Prostate gland (tissue), 2 donors: Measurements from ENCODE around the gene RTEL1.

ENCODE experiments used
- POLR2AphosphoS5 ChIP-seq: sonication (generic); formaldehyde crosslinking; IDR thresholded peaks from one replicate; pipeline ENCODE4 v1.6.1; 2017; ENCODE audit warnings: antibody characterized with exemption
- TF ChIP-seq, protein P1 (sequence below), 4 experiments: fragments of 200-600 bp in 2 of 4; fragments of 450-650 bp in 2 of 4; sonication (generic) in 2 of 4; IDR thresholded peaks; 1 replicate in 3 of 4; 2 replicates in 1 of 4; pipeline ENCODE4 v1.5.1; 2016 to 2019; ENCODE audit warnings: antibody characterized with exemption in 4 of 4, mild to moderate bottlenecking in 2 of 4, moderate library complexity in 2 of 4

DNA sequence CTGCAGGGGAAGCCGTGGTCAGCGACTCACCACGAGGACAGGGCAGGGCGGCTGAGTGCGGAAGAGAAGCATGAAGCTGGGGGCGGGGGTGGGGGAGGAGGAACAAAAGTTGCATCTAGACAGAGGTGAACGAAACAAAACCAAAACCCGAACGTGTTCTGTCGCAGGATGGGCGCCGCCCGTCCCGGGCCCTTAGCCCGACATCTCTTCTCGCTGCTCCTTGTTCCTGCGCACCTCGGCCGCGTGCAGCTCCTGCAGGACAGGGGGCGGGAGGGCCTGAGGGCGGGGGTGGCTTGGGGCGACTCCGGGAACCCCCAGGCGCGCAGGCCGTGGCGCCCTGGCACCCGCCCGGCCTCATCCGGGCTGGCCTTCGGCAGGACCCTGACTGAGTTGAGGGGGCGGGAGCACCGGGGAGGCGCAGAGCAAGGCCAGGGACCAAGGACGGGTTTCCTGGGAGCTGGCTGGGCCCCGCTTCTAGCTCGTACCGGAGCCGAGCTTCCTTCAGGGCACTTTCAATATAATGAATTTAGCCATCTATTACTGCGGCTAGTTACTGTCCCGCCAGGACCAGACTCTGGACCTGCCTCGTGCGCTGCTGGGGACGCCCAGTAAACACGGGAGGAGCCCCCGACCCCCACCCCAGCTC, 16.8 kb upstream of the RTEL1 start:
- TF ChIP-seq, protein P1, sequence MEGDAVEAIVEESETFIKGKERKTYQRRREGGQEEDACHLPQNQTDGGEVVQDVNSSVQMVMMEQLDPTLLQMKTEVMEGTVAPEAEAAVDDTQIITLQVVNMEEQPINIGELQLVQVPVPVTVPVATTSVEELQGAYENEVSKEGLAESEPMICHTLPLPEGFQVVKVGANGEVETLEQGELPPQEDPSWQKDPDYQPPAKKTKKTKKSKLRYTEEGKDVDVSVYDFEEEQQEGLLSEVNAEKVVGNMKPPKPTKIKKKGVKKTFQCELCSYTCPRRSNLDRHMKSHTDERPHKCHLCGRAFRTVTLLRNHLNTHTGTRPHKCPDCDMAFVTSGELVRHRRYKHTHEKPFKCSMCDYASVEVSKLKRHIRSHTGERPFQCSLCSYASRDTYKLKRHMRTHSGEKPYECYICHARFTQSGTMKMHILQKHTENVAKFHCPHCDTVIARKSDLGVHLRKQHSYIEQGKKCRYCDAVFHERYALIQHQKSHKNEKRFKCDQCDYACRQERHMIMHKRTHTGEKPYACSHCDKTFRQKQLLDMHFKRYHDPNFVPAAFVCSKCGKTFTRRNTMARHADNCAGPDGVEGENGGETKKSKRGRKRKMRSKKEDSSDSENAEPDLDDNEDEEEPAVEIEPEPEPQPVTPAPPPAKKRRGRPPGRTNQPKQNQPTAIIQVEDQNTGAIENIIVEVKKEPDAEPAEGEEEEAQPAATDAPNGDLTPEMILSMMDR (IDR thresholded peaks at IDR 0.05) = no peak
- TF ChIP-seq POLR2AphosphoS5 = no peak
